GM19035 (cell line): ENCODE data around the gene PIEZO1.

Experiments used
- ATAC-seq: cut with Tn5 transposase; IDR thresholded peaks from one replicate; pipeline ENCODE4 v1.9.1; 2021; ENCODE audit not compliant: unreplicated experiment

The PIEZO1 gene

DNA sequence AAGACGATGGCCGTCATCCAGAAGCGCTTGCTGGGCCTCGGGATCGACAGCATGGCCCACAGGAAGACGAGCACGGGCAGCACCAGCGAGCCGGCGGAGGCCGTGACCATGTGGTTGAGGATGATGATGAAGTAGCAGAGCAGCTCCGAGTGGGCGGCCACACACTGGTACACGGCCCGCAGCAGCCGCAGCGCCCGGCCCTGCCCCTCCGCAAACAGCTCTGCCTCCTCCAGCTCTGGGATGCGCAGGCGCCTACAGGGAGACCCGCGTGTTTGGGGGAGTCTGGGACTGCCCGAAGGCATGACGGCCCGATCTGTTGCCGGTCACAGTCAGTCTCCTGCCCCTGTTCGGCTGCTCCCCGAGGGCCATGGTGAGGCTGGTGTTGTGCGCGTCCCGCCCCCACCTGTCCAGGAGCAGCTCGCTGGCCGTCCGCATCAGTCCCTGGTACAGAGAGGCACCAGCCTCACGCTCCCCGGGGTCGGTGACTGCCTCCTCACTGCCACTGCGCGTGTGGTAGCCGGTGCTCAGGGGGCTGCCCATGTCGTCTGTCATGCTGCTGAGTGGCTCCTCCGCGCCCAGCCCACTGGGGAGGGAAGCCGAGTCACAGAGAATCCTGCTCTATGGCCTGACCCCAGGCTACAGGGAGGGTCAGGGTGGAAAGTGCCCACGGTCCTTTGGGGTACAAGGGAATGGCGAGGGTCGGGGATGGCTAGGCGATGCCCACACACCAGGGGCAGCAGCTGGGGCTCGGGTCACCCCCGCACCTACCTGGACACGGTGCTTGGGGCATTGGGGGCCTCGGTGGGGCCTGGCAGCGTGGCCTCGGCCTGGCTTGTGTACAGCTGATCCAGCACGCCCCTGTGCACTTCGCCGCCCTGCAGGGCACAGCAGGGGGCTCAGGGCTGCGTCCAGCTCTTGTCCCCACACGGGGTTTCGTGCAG is 62.9 kb downstream of the PIEZO1 start:
- no peak for ATAC-seq

DNA sequence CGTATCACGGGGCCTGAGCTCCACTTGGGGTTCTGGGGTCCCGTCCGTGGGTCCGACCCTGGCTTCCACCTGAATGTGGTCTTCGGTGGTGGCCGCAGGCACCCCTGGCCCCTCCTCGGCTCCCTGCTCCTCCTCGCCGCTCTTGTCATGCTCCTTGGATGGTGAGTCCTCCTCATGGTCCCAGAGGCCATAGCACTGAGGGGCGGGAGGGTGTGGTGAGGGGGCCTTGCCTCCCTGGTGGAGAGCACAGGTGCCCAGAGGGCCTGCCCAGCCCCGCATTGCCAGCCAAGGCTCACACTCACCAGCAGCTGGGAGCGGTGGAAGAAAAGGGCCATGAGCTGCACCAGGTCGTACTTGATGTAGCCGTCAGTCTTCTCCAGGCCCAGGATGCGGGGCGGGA is 63.8 kb downstream of the PIEZO1 start:
- ATAC-seq: no peak

GRCh38 chr16:88720396-88720970 is 64.5 kb downstream of the PIEZO1 start:
- no peak for ATAC-seq

DNA sequence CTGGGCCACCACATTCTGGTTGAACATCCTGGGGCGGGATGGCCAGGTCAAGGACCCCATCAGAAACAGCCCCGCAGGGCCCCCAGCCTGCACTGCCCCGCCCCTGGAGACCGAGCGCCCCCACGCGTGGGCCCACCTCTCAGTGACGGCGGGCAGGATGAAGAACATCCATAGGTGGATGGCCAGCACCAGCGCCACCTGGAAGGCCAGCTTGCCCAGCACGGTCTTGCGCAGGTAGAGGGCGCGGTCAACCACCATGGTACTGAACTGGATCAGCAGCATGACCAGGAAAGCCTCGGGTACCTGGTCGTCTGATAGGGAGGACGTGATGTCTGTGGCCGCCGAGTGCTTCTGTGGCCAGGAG is 65.1 kb downstream of the PIEZO1 start:
- ATAC-seq: no peak

DNA sequence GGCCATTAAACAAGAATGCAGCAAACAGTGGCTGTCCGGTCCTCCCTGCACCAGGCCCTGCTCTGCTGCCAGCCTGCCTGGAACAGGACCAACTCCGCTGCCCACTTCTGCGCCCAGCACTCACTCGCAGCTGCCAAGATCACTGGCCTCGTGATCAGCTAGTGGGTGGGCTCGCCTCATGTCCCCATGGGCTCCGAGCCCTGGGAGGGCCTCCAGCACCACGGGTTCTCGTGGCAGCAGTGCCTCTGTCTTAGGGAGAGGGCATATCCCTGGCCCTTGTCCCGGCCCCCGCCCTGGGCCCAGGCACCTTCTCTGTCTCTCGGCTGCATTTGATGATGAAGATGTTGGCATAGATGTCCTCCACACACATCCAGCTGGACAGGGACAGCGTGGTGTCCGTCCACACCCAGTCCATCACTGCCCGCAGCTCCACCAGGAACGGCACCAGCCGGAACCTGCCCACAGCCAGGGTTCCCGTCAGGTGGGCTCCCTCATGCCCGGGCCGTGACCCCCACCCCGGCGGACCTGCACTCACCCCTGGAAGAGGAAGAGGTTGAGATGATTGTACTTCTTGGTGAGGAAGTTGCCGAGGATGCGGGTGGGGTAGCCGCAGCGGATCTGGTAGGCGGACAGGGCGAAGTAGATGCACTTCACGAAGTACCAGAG is 65.6 kb downstream of the PIEZO1 start:
- no peak for ATAC-seq

GRCh38 chr16:88718178-88718577 is 66.8 kb downstream of the PIEZO1 start:
- ATAC-seq: no peak

- ATAC-seq: no peak
Measured at GRCh38 chr16:88716601-88717001, 68.4 kb downstream of the PIEZO1 start.

- ATAC-seq: no peak
Measured at GRCh38 chr16:88716201-88716600, 68.8 kb downstream of the PIEZO1 start.

DNA sequence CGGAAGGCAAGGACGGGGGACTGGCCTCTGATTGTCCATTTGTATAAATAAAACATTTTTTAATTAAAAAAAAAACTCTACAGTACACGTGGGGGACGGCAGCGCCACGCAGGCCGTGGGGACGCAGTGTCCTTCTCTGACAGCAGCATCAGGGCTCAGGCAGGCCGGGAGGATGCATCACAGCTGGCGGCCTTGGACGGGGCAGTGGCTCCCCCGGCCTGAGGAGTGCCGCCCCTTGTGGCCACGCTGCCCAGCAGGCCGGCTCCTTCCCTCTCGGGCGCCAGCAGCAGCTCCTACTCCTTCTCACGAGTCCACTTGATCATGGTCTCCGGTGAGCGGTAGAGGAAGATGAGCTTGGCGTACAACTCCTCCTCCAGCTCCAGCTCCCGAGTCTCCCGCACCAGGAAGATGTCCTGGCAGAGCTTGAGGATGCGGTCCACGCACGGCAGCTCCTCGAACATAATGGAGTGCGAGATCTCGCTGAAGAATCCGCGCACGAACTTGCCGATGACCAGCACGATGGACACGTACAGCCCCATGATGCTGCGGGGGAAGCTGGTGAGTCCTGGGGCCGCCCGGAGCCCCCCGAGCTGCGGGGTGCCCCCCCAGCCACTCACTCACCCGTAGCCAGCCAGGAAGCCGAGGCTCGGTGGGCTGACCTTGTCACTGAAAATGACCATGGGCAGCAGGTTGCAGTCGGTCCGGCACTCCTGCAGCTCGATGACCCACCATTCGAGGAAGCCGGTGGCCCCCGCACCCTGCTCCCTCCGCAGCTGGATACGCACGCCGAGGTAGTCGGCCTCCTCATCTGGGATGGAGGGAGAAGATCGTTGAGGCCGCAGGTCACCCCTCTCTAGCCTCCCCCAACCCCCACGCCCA is 69.5 kb downstream of the PIEZO1 start:
- no peak for ATAC-seq

DNA sequence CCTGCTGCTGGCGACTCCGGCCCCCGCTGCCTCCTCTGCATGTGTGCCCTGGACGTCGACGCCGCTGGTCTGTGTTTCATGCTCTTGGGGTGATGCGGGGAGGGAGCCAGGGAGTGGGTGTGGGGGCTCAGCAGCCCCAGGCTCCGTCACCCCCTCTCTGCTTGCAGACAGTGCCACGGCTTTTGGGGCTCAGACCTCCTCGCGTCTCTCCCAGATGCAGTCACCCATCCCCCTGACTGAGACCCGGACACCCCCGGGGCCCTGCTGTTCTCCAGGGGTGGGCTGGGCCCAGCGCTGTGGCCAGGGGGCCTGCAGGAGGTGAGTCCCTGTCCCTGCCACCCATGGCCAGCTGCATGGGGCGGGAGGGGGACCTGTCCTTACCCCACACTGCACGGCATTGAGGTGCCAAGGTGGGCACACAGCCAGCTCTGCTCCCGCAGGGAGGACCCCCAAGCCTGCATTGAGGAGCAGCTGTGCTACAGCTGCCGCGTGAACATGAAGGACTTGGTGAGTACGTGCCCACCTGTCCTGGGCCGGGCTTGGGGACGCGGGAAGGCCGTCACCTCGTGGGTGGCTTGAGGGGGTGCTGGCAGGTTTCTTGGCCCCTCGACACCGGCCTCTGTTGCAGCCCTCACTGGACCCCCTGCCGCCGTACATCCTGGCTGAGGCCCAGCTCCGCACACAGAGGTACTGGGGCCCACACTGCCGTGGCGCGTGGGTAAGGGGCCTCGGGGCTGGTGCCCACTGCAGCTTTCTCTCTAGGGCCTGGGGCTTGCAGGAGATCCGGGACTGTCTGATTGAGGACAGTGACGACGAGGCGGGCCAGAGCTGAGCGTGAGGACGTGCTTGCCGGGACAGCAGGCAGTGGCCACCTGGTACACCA is 70.4 kb downstream of the PIEZO1 start:
- ATAC-seq: no peak

DNA sequence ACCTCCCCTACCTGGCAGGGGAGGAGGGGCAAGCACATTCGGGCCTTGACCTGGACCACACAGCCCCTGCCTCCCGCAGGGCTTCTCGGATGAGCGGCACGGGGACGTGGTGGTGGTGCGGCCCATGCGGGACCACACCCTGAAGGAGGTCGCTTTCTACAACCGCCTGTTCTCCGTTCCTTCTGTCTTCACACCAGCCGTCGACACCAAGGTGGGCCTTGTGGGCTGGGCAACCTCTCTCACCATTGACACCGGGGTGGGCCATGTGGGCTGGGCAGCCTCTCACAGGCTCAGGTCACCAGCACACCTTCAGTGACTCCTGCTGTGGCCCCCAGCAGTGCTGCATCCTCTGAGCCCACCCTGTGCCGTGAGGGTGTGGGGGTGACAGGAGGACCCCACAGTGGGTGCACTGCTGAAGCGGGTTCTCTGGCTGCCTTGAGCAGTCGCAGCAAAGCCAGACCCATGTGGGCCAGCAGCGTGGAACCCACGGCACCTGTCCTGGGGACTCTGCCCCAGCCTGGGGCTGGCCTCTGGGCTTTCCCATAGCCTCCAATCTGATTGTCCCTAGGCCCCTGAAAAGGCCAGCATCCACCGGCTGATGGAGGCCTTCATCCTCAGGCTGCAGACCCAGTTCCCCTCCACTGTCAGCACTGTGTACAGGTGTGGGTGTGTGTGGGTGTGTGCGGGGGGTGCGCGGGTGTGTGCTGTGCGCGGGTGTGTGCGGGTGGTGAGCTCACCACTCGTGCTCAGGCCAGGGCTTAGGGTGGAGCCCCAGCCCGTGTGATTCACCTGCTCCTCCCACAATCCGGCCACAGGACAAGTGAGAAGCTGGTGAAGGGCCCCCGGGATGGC is 71.2 kb downstream of the PIEZO1 start:
- no peak for ATAC-seq

DNA sequence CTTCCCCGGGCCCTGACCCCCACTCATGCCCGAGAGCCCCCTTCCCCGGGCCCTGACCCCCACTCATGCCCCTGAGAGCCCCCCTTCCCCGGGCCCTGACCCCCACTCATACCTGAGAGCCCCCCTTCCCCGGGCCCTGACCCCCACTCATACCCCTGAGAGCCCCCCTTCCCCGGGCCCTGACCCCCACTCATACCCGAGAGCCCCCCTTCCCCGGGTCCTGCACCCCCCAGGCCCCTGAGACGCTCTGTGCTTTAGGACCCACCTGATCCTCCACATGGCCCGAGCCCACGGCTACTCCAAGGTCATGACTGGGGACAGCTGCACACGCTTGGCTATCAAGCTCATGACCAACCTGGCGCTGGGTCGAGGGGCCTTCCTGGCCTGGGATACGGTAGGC is 72.0 kb downstream of the PIEZO1 start:
- no peak for ATAC-seq

DNA sequence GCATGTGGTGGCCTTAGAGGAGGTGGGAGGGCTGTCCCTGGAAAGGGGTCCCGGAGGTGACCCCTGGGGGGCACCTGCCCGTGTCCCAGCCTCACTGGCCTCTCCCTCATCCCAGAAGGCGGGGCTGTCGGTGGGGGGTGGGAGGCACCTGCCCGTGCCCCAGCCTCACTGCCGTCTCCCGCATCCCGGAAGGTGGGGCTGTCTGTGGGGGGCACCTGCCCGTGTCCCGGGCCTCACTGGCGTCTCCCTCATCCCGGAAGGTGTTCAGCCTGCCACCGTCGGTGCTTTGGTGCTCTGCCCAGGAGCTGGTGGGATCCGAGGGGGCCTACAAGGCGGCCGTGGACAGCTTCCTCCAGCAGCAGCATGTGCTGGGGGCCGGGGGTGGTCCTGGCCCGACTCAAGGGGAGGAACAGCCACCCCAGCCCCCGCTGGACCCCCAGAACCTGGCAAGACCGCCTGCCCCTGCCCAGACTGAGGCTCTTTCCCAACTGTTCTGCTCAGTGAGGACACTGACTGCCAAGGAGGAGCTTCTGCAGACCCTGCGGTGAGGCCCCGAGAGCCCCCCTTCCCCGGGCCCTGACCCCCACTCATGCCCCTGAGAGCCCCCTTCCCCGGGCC is 72.5 kb downstream of the PIEZO1 start:
- ATAC-seq: no peak

DNA sequence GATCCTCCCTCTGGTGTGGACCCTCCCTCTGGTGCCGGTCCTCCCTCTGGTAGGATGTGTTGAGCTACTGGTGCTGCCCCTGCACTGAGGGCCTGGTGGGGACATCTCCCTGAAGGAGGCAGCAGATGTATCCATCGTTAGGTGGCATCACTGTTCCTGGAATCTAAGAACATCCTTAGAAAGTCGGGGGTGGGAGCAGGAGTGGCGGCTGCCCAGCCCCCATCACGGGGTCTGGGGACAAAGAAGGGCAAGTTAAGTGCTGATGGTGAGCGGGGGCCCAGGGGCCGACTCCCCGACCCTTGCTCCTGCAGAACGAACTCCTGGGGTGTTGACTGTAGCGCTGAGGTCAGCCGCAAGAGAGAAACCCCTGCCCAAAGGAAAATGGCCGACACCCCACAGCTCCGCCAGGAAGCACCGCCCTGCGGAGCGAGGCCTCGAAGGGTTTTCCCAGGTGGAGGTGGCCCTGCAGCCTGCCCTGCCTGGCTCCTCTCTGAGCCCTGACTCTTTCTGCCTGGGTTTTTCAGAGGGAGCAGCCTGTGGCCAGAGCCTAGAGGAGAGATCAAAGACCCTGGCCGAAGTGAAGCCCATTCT is 73.2 kb downstream of the PIEZO1 start:
- ATAC-seq: no peak

GRCh38 chr16:88710556-88710955 is 74.5 kb downstream of the PIEZO1 start:
- no peak for ATAC-seq

DNA sequence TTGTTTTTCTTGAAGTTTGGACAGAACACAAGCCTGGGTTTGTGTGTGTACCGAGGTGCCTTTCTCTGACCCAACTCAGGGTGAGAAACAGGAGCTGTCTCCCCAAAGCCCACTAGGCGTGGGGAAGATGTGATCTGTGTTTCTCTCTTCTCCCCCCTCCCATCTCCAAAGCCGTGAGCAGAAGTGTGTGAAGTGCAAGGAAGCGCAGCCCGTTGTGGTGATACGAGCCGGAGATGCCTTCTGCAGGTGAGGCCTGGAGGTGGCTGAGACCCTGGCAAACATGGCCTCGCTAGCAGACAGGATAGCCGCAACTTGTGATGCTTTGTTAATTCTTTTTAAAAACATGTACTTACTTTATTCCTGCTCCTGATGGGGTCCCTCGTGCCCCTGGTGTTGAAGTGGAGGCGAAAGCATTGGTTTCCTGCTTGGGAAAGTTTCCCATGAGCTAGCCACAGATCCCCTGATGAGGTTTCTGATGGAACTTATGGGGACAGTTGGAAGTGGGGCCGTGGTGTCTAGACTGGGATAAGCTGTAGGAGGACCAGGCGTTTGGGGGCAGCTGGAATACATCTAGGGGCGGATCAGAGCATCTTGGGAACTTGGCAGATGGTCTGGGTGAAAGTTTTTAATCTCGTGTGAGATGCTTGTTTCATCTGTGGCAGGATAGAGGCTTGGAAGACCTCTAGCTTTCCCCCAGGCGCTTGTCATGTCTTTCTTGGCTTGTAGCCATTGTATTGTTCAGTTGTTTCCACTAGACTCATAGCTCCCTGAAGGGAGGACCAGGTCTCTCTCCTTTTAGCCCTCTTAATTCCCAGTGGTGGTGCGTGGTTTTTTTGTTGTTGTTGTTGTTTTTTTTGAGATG is 77.8 kb downstream of the PIEZO1 start:
- ATAC-seq: no peak

DNA sequence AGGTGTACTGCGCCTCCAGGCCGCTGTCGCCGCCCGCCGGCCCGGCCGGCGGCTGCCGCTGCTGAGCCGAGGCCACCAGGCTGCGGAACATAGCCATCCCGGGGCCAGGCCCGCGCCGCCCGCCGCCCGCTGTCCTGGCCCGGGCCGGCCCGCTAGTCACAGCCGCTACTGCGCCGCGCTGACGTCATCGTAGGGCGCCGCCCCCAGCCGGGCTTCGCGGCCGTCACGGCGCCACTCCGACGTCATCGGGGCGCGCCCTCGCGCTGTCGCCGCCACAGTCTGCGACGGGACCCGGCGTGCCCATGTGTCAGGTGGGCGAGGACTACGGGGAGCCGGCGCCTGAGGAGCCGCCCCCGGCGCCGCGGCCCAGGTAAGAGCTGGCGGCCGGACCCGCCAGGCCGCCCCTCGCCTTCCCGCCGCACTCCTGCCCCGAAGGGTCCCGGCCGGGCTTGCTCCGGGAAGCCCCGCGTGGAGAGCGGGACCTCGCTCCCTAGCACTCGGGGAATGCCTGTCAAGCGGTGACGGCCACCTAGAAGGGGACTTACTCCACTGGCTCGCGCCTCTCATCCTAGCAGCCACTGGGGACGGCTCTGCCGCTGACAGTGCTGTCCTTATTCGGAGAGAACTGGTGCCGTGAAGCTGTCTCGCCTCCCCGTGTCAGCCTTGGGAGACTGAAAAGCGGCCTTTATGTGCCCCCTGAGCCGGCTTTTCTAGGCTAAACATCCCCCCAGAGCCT is 78.6 kb downstream of the PIEZO1 start, which contains the start of the genes CTU2 and RNF166:
Gene CTU2 (plus strand): TSS at position 275 of the 736 bp plus-strand sequence. CDS start 28 bp downstream, at position 303.
Gene RNF166 (minus strand): TSS at position 180 of the 736 bp plus-strand sequence. CDS start 83 bp downstream, at position 97.
- ATAC-seq: peak; percentile 66
